IPS-20b (cell line): ENCODE measurements around the gene TXNIP.

Source experiments
- H3K27ac ChIP-seq: one replicate; pipeline ENCODE4 v1.5.1; 2013; ENCODE audit warnings: low read length
- H3K27me3 ChIP-seq: 2 replicates; pipeline ENCODE4 v1.6.1; 2013; ENCODE audit warnings: mild to moderate bottlenecking, low read length, inconsistent platforms; ENCODE audit not compliant: insufficient read depth
- H3K36me3 ChIP-seq: 2 replicates; pipeline ENCODE4 v1.6.1; 2013; ENCODE audit warnings: low read depth, mild to moderate bottlenecking, inconsistent platforms, low read length, moderate library complexity; ENCODE audit not compliant: insufficient read depth
- H3K4me1 ChIP-seq: 2 replicates; pipeline ENCODE4 v1.6.1; 2013; ENCODE audit warnings: mild to moderate bottlenecking, control low read depth, inconsistent platforms, low read length, moderate library complexity; ENCODE audit not compliant: insufficient read depth
- H3K4me3 ChIP-seq: 2 replicates; pipeline ENCODE4 v1.5.1; 2013; ENCODE audit warnings: mild to moderate bottlenecking, low read length, inconsistent platforms
- H3K9ac ChIP-seq: 2 replicates; pipeline ENCODE4 v1.6.1; 2013; ENCODE audit warnings: low read depth, mild to moderate bottlenecking, inconsistent platforms, low read length, moderate library complexity
- H3K9me3 ChIP-seq: 2 replicates; pipeline ENCODE4 v1.6.1; 2013; ENCODE audit warnings: mild to moderate bottlenecking, low read depth, low read length, inconsistent platforms; ENCODE audit not compliant: insufficient read depth

Gene TXNIP

DNA sequence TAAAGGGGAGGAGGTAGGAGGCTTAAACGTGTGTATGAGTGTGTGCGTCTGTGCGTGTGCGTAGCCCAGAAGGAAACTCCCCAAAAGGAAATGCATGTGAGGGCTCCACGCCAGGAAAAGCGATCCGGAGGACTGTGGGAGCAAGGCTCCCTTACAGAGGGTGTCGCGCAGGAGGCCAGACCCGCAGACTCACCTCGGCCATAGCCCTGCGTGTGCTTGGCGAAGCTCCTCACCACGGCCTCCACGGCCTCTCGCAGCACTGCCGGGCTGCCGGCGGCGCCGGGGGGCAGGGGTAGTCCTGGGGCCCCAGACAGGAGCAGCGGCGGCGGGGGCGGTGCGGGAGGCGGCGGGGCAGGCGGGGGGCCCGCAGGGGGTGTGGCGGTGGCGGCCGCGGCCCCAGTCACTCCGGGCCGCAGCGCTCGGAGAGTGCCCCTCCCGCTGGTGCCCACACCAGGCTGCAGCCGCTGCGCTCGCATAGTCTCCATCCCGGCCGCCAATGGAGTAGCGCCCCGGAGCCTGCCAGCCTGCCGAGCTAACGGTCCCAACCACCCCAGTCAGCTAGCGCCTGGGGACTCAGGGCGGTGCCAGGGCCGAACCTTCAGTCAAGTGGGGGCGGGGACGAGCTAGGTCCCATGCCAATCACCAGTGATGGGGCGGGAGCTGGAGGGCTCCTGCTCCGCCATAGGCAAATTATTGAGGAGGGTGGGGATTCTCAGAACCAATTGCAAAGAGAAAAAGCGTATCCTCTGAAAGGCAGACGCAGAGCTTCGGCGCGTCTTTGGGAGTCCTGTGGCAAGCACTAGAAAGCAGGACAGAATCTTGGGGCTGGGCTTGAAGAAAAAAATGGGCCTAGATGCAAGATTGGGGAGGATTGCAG lies 38.7 kb downstream of the TXNIP start, which contains the start of gene LIX1L:
TSS of gene LIX1L (minus strand) at position 575 of the 877 bp plus-strand sequence. CDS start at position 485, 90 bp downstream.
- no peaks in the 10 kb centered on the region for H3K36me3 ChIP-seq
- peak within 1 kb of the TSS; percentile 61; the same call in 1 of the 2 replicates for H3K9ac ChIP-seq
- peaks cover 6% of the 10 kb centered on the region; the same call in 1 of the 2 replicates for H3K4me1 ChIP-seq
- H3K4me3 ChIP-seq, result peak within 1 kb of the TSS; percentile 81
- no peak within 1 kb of the TSS for H3K27ac ChIP-seq
- no peaks in the 10 kb centered on the region; the same call in 1 of the 2 replicates for H3K9me3 ChIP-seq
- peaks cover 80% of the 10 kb centered on the region for H3K27me3 ChIP-seq

DNA sequence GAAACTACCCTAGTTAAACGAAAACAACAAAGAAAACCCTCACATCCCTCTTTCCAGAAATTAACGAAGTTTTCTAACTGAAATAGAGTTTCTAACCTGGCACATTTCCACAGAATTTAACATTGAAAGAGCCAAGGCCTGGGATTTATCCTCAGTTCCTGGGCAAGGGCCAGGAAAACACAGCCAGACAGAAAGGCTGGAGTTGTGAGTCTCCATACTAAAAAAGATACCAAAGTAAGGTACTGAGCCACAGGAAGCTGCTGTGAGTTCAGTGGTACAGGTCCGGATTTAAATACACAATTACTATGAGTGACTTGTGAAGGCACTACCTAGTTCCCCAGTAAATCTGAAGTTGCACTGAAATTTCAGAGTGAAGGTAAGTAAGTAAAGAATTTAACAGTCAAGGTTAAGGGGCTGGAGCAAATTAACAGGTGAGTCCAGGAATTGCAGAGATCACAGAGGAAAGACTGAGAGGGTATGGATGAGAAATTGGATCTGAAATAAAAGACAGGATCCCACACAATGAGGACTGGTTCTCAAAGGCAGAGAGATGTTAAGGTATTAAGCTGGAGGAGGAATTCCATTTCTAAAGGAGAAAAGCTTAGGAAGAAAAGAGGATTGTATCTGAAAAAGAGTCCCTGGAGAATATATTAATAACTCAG lies 39.5 kb downstream of the TXNIP start:
- H3K4me1 ChIP-seq, result peaks cover 5% of the 10 kb centered on the region; the same call in 1 of the 2 replicates
- H3K9ac ChIP-seq, result peak overlapping the region; percentile 61; the same call in 1 of the 2 replicates
- H3K36me3 ChIP-seq, result no peaks in the 10 kb centered on the region
- no peak overlapping the region for H3K27ac ChIP-seq
- H3K27me3 ChIP-seq, result peaks cover 72% of the 10 kb centered on the region
- H3K4me3 ChIP-seq, result peak overlapping the region; percentile 81
- H3K9me3 ChIP-seq, result no peaks in the 10 kb centered on the region; the same call in 1 of the 2 replicates

DNA sequence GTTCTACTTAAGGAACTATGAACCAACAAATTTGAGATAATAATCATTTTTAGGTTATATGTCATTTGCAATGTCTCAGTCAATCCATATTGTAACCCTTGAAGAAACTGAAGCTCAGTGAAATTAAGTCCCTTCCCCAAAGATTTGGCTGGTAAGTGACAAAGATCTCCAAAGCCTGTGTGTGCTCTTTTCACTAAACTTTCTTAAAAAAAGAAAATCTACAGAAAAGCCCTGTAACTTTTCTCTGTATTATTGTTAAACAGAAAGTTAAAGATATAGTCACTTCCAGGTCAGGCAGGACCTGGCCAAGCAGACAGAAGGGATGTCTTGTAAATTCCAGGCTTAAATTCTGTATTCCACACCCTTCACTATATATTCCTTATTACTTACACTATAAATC lies 40.0 kb downstream of the TXNIP start:
- H3K9me3 ChIP-seq, result no peaks in the 10 kb centered on the region; the same call in 1 of the 2 replicates
- H3K27me3 ChIP-seq, result peaks cover 67% of the 10 kb centered on the region
- H3K4me3 ChIP-seq, result peak overlapping the region; percentile 81; the same call in 1 of the 2 replicates
- no peaks in the 10 kb centered on the region for H3K36me3 ChIP-seq
- no peak overlapping the region for H3K9ac ChIP-seq
- peaks cover 5% of the 10 kb centered on the region; the same call in 1 of the 2 replicates for H3K4me1 ChIP-seq
- no peak overlapping the region for H3K27ac ChIP-seq

DNA sequence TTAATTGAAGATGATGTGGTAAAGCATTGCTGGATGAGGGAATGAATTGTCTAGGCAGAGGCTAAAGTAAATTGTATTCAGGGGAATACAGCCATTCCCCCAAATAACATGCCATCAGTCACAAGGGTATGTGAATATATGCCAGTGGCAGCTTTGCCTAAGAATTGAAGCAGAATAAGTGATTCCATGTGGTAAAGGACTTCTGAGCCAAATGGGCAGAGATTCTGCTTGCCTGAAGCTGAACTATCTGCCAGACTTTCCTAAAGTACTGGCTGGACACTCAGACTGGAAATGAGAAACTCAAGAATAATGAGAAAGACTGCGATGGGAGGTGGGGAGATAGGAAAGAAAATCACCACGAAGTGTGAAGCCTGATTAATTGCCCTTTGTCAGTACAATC lies 40.9 kb downstream of the TXNIP start:
- Histone ChIP-seq H3K27ac (no peak overlapping the region), H3K36me3 (no peaks in the 10 kb centered on the region), H3K4me1 (peaks cover 5% of the 10 kb centered on the region; the same call in 1 of the 2 replicates), H3K27me3 (peaks cover 57% of the 10 kb centered on the region), H3K9me3 (no peaks in the 10 kb centered on the region; the same call in 1 of the 2 replicates), H3K4me3 (no peak overlapping the region), H3K9ac (no peak overlapping the region)

DNA sequence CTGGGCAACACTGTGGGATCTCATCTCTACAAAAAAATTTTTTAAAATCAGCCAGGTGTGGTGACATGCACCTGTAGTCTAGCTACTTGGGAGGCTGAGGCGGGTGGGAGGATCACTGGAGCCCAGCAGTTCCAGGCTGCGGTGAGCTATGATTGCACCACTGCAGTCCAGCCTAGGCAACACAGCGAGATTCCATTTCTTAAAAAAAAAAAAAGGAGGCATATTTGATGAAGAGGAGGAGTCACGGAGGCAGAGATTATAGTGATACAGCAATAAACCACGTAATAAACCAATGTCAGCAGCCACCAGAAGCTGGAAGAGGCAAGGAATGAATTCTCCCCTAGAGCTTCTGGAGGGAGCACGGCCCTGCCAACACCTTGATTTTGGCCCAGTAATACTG lies 42.5 kb downstream of the TXNIP start:
- Histone ChIP-seq H3K36me3 (no peaks in the 10 kb centered on the region), H3K9me3 (no peaks in the 10 kb centered on the region; the same call in 1 of the 2 replicates), H3K9ac (no peak overlapping the region), H3K4me1 (peaks cover 5% of the 10 kb centered on the region; the same call in 1 of the 2 replicates), H3K27ac (no peak overlapping the region), H3K4me3 (no peak overlapping the region), H3K27me3 (peaks cover 42% of the 10 kb centered on the region)

DNA sequence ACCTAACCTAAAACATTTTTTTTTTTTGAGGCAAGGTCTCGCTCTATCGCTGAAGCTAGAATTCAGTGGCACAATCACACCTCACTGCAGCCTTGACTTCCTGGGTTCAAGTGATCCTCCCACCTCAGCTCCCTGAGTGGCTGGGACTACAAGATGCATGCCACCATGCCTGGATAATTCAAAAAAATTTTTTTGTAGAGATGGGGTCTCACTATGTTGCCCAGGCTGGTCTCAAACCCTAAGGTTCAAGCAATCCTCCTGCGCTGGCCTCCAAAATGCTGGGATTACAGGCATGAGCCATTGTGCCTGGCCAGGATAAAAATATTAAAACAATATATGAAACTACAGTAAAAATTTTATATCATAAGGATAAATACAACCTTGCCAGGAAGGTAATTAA lies 43.5 kb downstream of the TXNIP start:
- no peaks in the 10 kb centered on the region for H3K36me3 ChIP-seq
- no peaks in the 10 kb centered on the region; the same call in 1 of the 2 replicates for H3K9me3 ChIP-seq

DNA sequence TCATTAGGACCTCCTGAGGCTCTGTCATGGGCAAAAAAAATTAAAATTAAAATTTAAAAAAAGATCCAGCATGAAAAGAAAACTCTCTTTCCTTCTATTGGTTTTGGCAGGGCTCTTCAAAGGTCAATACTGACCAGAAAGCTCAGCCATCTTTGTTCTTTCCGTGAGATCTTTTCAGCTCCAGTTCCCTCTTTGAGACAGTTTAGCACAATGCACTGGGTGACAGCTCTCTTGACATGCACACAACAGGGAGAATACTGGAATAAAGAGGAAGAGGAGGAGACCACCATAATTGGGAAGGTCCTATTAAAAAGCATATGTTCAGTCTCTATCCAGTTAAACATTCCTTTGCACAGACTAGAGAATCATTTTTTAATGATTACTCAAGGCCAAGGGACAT lies 44.9 kb downstream of the TXNIP start:
- H3K4me1 ChIP-seq, result peaks cover 13% of the 10 kb centered on the region; the same call in 1 of the 2 replicates
- H3K27ac ChIP-seq, result no peak overlapping the region
- H3K4me3 ChIP-seq, result no peak overlapping the region
- H3K36me3 ChIP-seq, result no peaks in the 10 kb centered on the region
- no peak overlapping the region for H3K9ac ChIP-seq
- H3K27me3 ChIP-seq, result peaks cover 24% of the 10 kb centered on the region
- H3K9me3 ChIP-seq, result no peaks in the 10 kb centered on the region; the same call in 1 of the 2 replicates

More for the DNA sequence above, 43.5 kb downstream of the TXNIP start:
- no peak overlapping the region for H3K4me3 ChIP-seq
- H3K4me1 ChIP-seq, result peaks cover 2% of the 10 kb centered on the region; the same call in 1 of the 2 replicates
- H3K27me3 ChIP-seq, result peaks cover 33% of the 10 kb centered on the region
- H3K9ac ChIP-seq, result no peak overlapping the region
- no peak overlapping the region for H3K27ac ChIP-seq

DNA sequence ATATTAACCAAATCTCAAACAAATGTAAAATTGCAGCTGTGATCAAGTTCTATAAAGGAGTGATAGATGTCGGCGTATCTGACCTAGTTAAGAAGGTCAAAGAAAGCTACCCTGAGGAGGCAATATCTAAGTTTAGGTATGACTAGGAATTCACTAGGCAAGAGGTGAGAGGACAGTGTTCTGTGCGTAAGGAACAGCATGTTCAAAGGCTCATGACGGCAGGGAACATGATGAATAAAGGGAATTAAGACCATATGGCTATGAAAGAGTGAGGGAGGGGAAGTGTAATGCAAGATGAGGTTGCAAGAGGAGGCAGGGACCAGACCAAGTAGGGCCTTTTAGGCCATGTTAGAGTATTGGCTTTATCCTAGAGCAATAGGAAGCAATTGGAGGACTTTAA lies 47.2 kb downstream of the TXNIP start:
- Histone ChIP-seq H3K27me3 (0 out of 2 replicates have a peak, but pooled peaks cover under 1% of the 10 kb centered on the region), H3K9ac (no peak overlapping the region), H3K4me3 (no peak overlapping the region), H3K9me3 (no peaks in the 10 kb centered on the region; the same call in 1 of the 2 replicates), H3K4me1 (peaks cover 13% of the 10 kb centered on the region; the same call in 1 of the 2 replicates), H3K36me3 (no peaks in the 10 kb centered on the region), H3K27ac (no peak overlapping the region)

DNA sequence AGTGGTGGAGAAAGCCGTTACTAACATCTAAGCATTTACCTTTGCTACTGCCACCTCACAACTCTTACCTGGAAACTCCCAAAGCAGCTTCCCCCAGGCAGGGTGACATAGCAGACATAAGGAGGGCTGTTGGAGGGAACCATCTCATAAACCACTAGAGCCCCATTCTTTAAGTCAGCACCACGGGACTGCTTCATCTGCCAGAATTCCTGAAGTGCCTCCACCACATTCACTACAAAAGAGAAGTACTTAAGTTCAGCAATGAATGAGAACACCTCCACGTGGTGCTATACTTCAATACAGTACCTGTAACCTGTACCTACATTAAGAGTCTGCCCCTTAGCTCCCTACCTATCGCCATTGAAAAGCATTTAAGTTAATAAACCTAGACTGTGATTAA lies 48.8 kb downstream of the TXNIP start:
- peaks cover 13% of the 10 kb centered on the region; the same call in 1 of the 2 replicates for H3K4me1 ChIP-seq
- H3K36me3 ChIP-seq, result no peaks in the 10 kb centered on the region
- 0 out of 2 replicates have a peak overlapping the region, but pooled peaks have one; percentile 2 for H3K4me3 ChIP-seq
- no peak overlapping the region for H3K9ac ChIP-seq
- no peak overlapping the region for H3K27ac ChIP-seq
- H3K9me3 ChIP-seq, result no peaks in the 10 kb centered on the region
- no peaks in the 10 kb centered on the region for H3K27me3 ChIP-seq

DNA sequence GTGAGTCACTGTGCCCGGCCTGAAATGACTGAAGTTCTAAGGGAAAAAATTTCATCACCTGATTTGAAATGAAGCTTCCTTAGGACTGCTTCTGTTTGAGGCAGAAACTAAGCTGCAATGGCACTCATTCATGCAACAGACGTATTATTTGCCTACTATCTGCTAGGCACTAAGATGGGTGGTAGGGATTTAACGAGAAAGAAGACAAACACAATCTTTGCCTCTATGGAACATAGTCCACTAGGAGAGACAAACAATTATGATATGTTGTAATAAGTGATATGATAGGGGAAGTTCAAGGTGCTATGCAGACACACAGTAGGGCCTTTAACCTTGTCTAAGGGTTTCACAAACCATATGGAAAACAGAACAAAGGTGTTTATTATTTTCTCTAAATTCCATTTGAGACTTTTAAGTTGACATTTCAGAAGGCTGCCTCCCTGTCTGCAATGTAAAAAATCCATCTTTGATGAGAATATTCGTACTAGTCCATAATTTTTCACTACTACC lies 49.8 kb downstream of the TXNIP start:
- H3K27ac ChIP-seq, result no peak overlapping the region
- no peak overlapping the region for H3K9ac ChIP-seq
- no peak overlapping the region for H3K4me3 ChIP-seq
- H3K9me3 ChIP-seq, result no peaks in the 10 kb centered on the region
- no peaks in the 10 kb centered on the region for H3K36me3 ChIP-seq
- H3K4me1 ChIP-seq, result peaks cover 13% of the 10 kb centered on the region; the same call in 1 of the 2 replicates
- H3K27me3 ChIP-seq, result no peaks in the 10 kb centered on the region

DNA sequence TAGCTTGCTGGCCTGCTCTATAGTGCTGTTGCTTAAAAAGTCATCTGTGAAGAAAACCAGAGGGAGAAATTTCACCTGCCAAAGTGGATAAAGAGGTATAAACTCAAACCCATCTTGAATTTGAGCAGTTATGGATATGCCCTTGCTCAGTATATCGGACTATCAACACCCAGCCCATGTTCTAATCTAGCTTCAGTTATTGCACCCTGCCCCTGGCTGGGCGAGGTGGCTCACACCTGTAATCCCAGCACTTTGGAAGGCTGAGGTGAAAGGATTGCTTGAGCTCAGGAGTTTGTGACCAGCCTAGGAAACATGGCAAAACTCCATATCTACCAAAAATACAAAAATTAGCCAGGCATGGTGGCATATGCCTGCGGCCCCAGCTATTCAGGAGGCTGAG lies 51.8 kb downstream of the TXNIP start:
- Histone ChIP-seq H3K36me3 (no peaks in the 10 kb centered on the region), H3K4me1 (peaks cover 13% of the 10 kb centered on the region; the same call in 1 of the 2 replicates), H3K4me3 (no peak overlapping the region), H3K9me3 (no peaks in the 10 kb centered on the region), H3K27me3 (no peaks in the 10 kb centered on the region), H3K27ac (no peak overlapping the region), H3K9ac (no peak overlapping the region)
